Spleen (tissue), 13 donors: Measurements from ENCODE around the gene CACNB3. TPM values are rescaled to one million over a fixed set of nuclear protein-coding genes. Genes with fewer than 3 reads are reported as not detected.

ENCODE experiments used
- DNase-seq: peaks from one replicate; pipeline ENCODE4 v3.0.0-alpha.2; 2020
- H3K27ac ChIP-seq, 8 donors: fragments of 200-600 bp; sonication (generic) in 7 of 8; 1 replicate in 4 of 8; 2 replicates in 4 of 8; pipeline versions ENCODE4 v1.5.0 to v1.8.0; 2016 to 2021; ENCODE audit warnings: inconsistent platforms in 4 of 8, mild to moderate bottlenecking in 4 of 8, moderate library complexity in 1 of 8
- H3K27me3 ChIP-seq, 7 donors: fragments of 200-600 bp; sonication (generic) in 6 of 7; replicated peaks in 1 of 7; 1 replicate in 4 of 7; 2 replicates in 3 of 7; pipeline versions ENCODE4 v1.5.0 to v1.8.0; 2016 to 2021; ENCODE audit warnings: inconsistent platforms in 3 of 7, mild to moderate bottlenecking in 1 of 7
- H3K36me3 ChIP-seq, 6 donors: fragments of 200-600 bp; sonication (generic) in 5 of 6; 1 replicate in 4 of 6; 2 replicates in 2 of 6; pipeline versions ENCODE4 v1.5.0 to v1.8.0; 2016 to 2021; ENCODE audit warnings: inconsistent platforms in 2 of 6
- H3K4me1 ChIP-seq, 6 donors: fragments of 200-600 bp; sonication (generic) in 5 of 6; 1 replicate in 3 of 6; 2 replicates in 3 of 6; pipeline versions ENCODE4 v1.5.0 to v1.8.0; 2016 to 2021; ENCODE audit warnings: inconsistent platforms in 3 of 6
- H3K4me3 ChIP-seq, 8 donors: fragments of 200-600 bp; sonication (generic) in 7 of 8; 1 replicate in 4 of 8; 2 replicates in 4 of 8; pipeline versions ENCODE4 v1.5.0 to v1.8.0; 2016 to 2021; ENCODE audit warnings: inconsistent platforms in 4 of 8, mild to moderate bottlenecking in 4 of 8, moderate library complexity in 2 of 8
- H3K9me3 ChIP-seq, 8 donors: fragments of 200-600 bp; sonication (generic) in 7 of 8; 1 replicate in 4 of 8; 2 replicates in 4 of 8; pipeline versions ENCODE4 v1.5.0 to v1.8.0; 2016 to 2021; ENCODE audit warnings: inconsistent platforms in 4 of 8
- CTCF ChIP-seq, 11 experiments: fragments of 200-600 bp in 7 of 11; fragments of 450-650 bp in 4 of 11; sonication (generic) in 4 of 11; IDR thresholded peaks in 8 of 11; conservative IDR thresholded peaks in 3 of 11; 1 replicate in 7 of 11; 2 replicates in 4 of 11; pipeline versions ENCODE4 v1.4.0 to v1.8.0; 2016 to 2021; ENCODE audit warnings: antibody characterized with exemption in 11 of 11, inconsistent platforms in 4 of 11, mild to moderate bottlenecking in 1 of 11
- POLR2A ChIP-seq, 3 donors: fragments of 450-650 bp; IDR thresholded peaks; one replicate each; pipeline ENCODE4 v1.5.1; 2017; ENCODE audit warnings: antibody characterized with exemption in 3 of 3, mild to moderate bottlenecking in 1 of 3
- POLR2AphosphoS5 ChIP-seq, 3 donors: sonication (generic); formaldehyde crosslinking; IDR thresholded peaks; one replicate each; pipeline ENCODE4 v1.5.1; 2017; ENCODE audit warnings: antibody characterized with exemption in 3 of 3
- WGBS, 5 donors: extraction: QIAGEN DNeasy Blood & Tissue Kit in 3 of 5; methylation state at CpG; one replicate each; pipeline versions ENCODE4 v1.1.5 to v1.1.7; 2013 to 2018; 5-methylcytosine and 5-hydroxymethylcytosine counted together
- intact Hi-C: fragments of 100-400 bp; cut with DNase I; formaldehyde crosslinking; loops from one replicate; pipeline ENCODE4 v1.15.0; 2023; ENCODE audit warnings: low total_unique reads
- long read RNA-seq, 2 donors: transcript quantifications; one replicate each; lab custom pipeline, GENCODE V29; 2026
- polyA plus RNA-seq, 3 donors: library from polyadenylated mRNA; stranded (reverse); fragments of 200-250 nt; gene quantifications; one replicate each; pipeline ENCODE4 v1.2.1, GENCODE V29; 2013
- total RNA-seq, 7 donors: library from RNA; depleted of rRNA in 3 of 7; stranded (reverse); fragments of >200 nt in 3 of 7; fragmentation: NEBNext Ultra II Directional in 4 of 7; extraction: Animal tissue kit (Norgen Biotek cat#: 25700) in 4 of 7; gene quantifications; one replicate each; pipeline versions ENCODE4 v1.1.0 to v1.2.1, GENCODE V29; 2016 to 2021
- donor health status: healthy with polysubstance abuse.
- donor health status: DM: no; HTN: no; CAD: no; lungs with moderate emphysema.
- donor health status: DM: no; HTN: no; CAD: no.
- donor health status: Bipolar disorder and iron deficiency.
- donor health status: healthy.
- donor health status: DM: no; HTN: no; CAD: no.
- donor health status: DM: yes; HTN: yes; CAD: no.

Gene CACNB3
- total RNA-seq = 10 to 100 TPM in 3 of 7 donors, 1 to 10 TPM in 4; 4.7 to 16.1 (median 8.4) TPM
- 1 to 10 TPM; 2.5 to 4.6 (median 4.3) TPM for polyA plus RNA-seq
- long read RNA-seq, donor 1, partial matches to known transcripts = 12 of 17 reads
- long read RNA-seq, donor 1, other reads (novel, unspliced or antisense) = 0 of 17 reads
- long read RNA-seq, donor 2, partial matches to known transcripts = 0 of 3 reads
- long read RNA-seq, donor 2, other reads (novel, unspliced or antisense) = 0 of 3 reads

GRCh38 chr12:48817873-48818830 lies at the start of gene CACNB3:
Gene CACNB3, plus strand, starts transcription at chr12:48818496. Its CDS starts 434 bp downstream, at chr12:48818930.
- Histone ChIP-seq H3K27me3 (peaks cover 0 to 43% (median 5%) of the 10 kb centered on the region in 7 donors), H3K9me3 (no peaks in the 10 kb centered on the region), H3K27ac (peak within 1 kb of the TSS in 4 of 8 donors; percentile 7 to 64 (median 40)), H3K4me1 (peaks cover 2 to 66% (median 42%) of the 10 kb centered on the region in 6 donors), H3K4me3 (peak within 1 kb of the TSS; percentile 44 to 88 (median 66)), H3K36me3 (no peaks in the 10 kb centered on the region)
- intact Hi-C loops = no loop called here
- TF ChIP-seq CTCF (IDR thresholded peaks at IDR 0.05 in 8 of 11, conservative IDR thresholded peaks at IDR 0.05 in 3 of 11) (no peak), POLR2AphosphoS5 (IDR thresholded peaks at IDR 0.05) (peak; percentile 17 to 57 (median 56))
- WGBS, 5 donors = 0 to 1% (median 1%) methylated on average over 62 to 79 of the region's 79 CpGs
- peak; percentile 93 for DNase-seq

GRCh38 chr12:48768736-48769135 lies 49.6 kb upstream of the CACNB3 start:
- intact Hi-C loops = no loop called here
- Histone ChIP-seq H3K36me3 (peaks cover 0 to 41% (median 7%) of the 10 kb centered on the region in 6 donors), H3K27me3 (no peaks in the 10 kb centered on the region), H3K4me3 (no peak overlapping the region), H3K4me1 (peaks cover 0 to 36% (median 6%) of the 10 kb centered on the region in 6 donors), H3K9me3 (no peaks in the 10 kb centered on the region), H3K27ac (no peak overlapping the region)
- TF ChIP-seq POLR2A (IDR thresholded peaks at IDR 0.05) (no peak), POLR2AphosphoS5 (IDR thresholded peaks at IDR 0.05) (no peak), CTCF (IDR thresholded peaks at IDR 0.05 in 8 of 11, conservative IDR thresholded peaks at IDR 0.05 in 3 of 11) (no peak)
- DNase-seq = peak; percentile 58
- 91 to 97% (median 96%) methylated on average over 9 of the region's 9 CpGs for WGBS, 5 donors

GRCh38 chr12:48770756-48771155 lies 47.5 kb upstream of the CACNB3 start:
- peaks cover 0 to 61% (median 7%) of the 10 kb centered on the region in 6 donors for H3K36me3 ChIP-seq
- H3K27me3 ChIP-seq = no peaks in the 10 kb centered on the region
- DNase-seq = peak; percentile 51
- TF ChIP-seq CTCF (IDR thresholded peaks at IDR 0.05 in 8 of 11, conservative IDR thresholded peaks at IDR 0.05 in 3 of 11) = no peak
- no peak for TF ChIP-seq POLR2A (IDR thresholded peaks at IDR 0.05)
- TF ChIP-seq POLR2AphosphoS5 (IDR thresholded peaks at IDR 0.05) = no peak
- intact Hi-C loops = no loop called here
- 93 to 95% (median 94%) methylated on average over 10 of the region's 10 CpGs for WGBS, 5 donors
- peaks cover 0 to 24% (median 5%) of the 10 kb centered on the region in 6 donors for H3K4me1 ChIP-seq
- no peak overlapping the region for H3K27ac ChIP-seq
- H3K4me3 ChIP-seq = no peak overlapping the region
- H3K9me3 ChIP-seq = no peaks in the 10 kb centered on the region
